HG03442 (cell line): ENCODE data around the gene AKR7A3.
"Not testable (repeated sequence)": the region's sequence is repeated elsewhere in the genome, so short reads cannot be mapped to it uniquely, and the experiment has no call there.

Experiments
- ATAC-seq: cut with Tn5 transposase; IDR thresholded peaks from one replicate; pipeline ENCODE4 v1.9.1; 2021; ENCODE audit warnings: mild to moderate bottlenecking, moderate library complexity; ENCODE audit not compliant: unreplicated experiment

Gene AKR7A3

DNA sequence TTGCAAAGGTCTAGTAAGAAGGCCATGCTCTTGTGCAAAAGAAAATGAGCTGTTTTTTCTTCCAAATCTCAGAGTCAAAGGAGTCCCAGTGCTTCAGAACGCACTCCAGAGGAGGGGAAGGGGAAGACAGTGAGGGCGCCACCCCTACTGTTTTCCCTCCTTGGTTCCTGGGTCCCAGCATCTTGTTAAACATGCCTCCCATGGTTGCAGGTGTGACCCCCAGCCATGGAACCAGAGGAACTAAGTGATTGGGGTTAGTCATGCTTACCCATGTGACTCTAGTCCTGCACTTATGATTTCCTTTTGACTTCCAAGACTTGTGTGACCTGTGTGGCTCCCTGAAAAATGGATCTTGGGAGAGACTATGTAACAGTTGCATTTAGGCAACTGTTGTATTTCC is 6.1 kb upstream of the AKR7A3 start:
- no peak for ATAC-seq

DNA sequence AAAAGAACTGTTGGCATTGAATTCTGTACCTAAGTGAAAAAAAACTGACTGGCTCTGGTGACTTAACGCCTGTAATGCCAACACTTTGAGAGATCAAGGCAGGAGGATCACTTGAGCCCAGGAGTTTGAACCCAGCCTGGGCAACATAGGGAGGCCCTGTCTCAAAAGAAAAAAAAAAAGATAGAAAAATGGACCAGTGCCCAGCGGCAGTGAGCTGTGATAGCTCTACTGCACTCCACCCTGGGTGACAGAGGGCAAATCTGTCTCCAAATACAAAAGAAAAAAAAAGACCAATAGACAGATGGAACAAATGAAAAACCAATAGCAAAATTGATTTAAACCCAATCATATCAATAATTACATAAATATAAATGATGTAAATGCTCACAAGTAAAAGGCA is 674 bp upstream of the AKR7A3 start:
- ATAC-seq = no peak

DNA sequence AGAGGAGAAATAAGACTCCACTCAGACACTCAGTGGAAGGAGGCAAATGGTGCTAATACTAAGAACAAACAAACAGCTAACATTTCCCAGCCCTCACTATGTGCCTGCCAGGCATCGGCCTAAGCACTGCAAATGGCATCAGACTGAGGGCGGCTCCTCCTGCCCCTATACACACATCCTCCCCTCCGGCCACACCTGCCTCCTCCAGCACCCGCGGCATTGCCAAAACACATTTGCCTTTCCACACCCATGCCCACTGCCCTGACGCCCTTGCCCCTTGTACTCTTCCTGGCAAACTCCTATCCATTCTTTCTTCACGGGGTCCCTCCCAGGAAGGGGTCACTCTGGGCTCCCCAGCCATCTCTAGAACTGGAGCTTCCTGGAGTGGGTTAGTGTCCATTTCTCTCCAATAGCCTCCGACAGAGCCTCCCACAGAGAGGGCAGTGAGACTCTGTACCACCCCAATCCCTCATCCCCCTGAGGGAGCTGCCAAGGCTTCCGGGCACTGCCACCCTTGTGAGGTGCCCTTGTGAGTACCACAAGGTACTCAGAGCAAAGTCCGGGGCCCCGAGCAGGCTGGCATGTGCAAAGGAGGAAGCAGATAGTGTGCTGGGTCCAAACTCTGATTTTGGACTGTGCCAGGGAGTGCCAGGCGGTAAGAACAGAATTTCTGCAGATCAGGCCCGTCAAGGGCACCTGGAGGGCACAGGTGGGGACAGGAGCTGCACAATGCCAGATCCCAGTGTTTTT is 959 bp downstream of the AKR7A3 start:
- no peak for ATAC-seq

DNA sequence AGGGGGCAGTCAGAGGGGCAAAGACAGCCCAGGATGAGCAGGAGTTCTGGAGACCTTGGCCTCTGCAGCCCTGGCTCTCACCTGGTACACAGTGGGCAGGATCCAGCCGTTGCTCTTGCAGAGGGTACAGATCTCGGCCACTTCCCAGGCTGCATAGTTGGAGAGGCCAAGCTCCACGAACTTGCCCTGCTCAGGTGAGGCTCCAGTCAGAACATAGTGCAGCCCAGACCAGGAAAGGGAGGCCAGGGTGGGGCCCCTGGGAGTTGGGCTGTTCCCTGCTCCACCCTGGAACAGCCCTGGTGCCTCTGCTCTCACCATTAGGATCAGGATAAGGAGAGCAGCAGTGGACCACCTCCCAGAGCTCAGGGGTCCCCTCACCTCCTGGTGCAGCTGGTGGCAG is 2.8 kb downstream of the AKR7A3 start:
- ATAC-seq = not testable (repeated sequence)

DNA sequence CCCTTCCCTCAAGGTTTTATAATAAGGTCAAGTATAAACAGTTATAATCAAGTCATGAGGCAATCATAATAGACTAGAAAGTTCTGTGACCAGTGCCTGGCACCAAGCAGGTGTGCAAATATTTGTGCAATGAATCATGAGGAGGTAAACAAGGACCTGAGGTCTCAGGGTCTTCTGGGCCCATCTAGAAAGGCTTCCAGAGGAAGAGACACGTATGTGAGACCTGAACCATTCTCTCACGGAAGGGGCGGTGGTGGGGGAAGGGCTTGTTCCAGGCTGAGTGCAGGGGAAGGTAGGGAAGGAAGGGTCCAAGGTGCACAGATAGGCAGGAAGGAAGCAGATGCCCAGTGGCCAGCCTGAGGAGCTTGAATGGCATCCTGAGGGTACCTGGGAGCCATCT is 3.2 kb downstream of the AKR7A3 start:
- not testable (repeated sequence) for ATAC-seq

DNA sequence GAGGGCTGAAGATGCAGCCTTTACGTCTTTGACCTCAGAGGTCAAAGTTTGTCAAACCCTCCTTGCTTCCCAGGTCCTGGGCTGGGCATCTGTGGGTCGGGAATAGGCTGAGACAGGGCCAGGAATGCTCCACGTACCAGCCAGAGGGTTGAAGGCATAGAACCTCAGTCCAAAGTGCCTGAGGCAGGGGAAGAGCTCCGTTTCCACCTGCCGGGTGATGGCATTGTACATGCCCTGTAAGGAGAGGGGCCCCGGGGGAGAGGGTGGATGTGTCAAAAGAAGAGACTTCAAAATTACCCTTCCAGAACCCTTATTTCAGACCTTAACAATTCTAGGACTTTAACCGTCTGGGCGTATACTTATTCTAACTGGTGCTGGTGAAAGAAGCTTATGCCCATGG is 3.7 kb downstream of the AKR7A3 start:
- no peak for ATAC-seq

DNA sequence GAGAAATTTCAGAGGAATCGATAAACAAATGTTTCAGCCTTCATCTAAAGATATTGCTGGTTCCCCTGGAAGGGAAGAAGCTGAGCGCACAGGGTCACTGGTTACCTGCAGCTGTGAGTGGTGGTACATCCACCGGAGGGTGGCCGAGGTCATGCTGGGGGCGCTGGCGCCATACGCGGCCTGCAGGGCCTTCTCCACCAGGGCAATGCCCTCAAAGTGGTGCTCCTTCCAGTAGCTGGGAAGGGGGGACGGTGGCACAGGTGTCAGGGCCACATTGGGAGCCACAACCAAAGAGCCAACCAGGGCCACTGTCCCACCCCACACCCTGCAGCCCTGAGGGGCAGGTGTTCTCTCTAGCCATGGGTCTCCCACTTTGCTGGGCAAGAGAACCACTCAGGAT is 4.7 kb downstream of the AKR7A3 start:
- no peak for ATAC-seq

DNA sequence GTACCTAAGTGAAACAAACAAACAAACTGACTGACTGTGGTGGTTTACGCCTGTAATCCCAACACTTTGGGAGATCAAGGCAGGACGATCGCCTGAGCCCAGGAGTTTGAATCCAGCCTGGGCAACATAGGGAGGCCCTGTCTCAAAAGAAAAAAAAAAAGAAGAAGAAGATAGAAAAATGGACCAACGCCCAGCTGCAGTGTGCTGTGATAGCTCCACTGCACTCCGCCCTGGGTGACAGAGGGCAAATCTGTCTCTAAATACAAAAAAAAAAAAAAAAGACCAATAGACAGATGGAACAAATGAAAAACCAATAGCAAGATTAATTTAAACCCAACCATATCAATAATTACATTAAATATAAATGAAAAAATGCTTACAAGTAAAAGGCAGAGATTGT is 13.9 kb downstream of the AKR7A3 start:
- ATAC-seq = no peak

DNA sequence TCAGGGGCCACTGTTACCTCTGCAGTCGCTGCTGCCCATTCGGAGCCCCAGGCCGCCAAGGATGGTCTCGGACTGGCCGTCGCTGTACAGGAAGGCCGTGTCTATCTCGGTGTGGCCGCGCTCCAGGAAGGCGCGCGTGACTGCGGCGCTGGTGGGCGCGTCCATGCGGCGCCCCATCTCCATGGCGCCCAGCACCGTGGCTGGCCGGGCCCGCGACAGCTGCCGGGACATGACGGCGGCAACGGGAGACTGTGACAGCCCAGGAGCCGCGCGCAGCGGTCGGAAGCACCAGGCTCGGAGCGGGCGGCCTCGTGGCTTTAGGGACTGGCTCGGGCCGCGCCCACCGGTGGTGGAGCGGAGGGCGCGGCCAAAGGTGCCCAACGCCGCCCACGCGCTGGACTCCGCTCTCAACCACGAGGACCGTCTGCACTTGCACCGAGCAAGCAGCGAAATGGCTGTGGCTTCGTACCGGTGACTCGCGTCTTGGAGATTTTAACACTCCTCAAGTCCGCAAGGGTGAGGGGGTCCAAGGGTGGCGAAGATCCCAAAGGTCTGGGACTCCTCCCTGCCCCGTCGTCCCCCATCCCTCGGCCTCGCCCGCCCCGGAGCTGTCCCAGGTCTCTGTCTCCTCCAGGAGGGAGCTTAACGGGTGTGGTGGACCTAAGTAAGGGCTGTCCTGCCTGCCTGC is 14.6 kb downstream of the AKR7A3 start:
- ATAC-seq = not testable (repeated sequence)

DNA sequence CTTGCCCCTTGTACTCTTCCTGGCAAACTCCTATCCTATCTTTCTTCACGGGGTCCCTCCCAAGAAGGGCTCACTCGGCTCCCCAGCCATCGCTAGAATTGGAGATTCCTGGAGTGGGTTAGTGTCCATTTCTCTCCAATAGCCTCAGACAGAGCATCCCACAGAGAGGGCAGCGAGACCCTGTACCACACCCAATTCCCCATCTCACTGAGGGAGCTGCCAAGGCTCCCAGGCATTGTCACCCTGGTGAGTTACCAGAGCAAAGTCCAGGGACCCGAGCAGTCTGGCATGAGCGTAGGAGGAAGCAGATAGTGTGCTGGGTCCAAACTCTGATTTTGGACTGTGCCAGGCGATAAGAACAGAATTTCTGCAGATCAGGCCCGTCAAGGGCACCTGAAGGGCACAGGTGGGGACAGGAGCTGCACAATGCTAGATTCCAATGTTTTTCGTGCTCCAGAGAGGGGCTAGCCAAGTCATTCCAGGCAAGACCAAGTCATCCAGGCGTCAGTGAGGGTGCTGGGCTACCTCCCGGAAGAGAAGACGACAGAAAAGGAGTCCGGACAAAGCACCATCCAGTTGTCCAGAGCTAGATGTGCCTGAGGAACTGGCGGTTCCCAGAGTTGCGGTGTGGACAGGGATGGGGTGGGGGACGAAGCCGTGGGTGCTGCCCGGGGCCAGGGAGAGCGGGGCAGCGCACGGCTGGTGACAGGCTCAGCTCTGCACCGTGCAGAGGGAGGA is 15.3 kb downstream of the AKR7A3 start:
- no peak for ATAC-seq

DNA sequence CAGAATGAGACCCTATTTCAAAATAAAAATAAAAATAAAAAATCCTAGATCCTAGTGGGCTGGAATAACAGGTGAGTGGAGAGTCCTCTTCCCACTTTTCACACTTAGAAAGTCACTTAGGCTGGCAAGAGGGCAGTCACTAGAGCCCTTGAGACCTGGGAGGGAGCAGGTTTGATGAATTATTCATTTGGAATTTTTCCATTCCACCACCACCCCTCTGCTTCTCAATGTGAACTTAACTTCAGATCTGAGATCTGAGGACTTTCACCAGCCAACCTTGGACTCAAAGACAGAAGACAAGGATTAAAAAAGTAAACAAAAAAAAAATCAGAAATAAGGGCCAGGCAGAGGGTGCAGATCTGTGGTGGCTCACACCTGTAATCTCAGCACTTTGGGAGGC is 16.5 kb downstream of the AKR7A3 start:
- no peak for ATAC-seq

DNA sequence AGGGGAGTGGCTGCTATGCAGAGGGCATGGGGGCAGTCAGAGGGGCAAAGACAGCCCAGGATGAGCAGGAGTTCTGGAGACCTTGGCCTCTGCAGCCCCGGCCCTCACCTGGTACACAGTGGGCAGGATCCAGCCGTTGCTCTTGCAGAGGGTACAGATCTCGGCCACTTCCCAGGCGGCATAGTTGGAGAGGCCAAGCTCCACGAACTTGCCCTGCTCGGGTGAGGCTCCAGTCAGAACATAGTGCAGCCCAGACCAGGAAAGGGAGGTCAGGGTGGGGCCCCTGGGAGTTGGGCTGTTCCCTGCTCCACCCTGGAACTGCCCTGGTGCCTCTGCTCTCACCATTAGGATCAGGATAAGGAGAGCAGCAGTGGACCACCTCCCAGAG is 18.2 kb downstream of the AKR7A3 start:
- ATAC-seq = not testable (repeated sequence)

DNA sequence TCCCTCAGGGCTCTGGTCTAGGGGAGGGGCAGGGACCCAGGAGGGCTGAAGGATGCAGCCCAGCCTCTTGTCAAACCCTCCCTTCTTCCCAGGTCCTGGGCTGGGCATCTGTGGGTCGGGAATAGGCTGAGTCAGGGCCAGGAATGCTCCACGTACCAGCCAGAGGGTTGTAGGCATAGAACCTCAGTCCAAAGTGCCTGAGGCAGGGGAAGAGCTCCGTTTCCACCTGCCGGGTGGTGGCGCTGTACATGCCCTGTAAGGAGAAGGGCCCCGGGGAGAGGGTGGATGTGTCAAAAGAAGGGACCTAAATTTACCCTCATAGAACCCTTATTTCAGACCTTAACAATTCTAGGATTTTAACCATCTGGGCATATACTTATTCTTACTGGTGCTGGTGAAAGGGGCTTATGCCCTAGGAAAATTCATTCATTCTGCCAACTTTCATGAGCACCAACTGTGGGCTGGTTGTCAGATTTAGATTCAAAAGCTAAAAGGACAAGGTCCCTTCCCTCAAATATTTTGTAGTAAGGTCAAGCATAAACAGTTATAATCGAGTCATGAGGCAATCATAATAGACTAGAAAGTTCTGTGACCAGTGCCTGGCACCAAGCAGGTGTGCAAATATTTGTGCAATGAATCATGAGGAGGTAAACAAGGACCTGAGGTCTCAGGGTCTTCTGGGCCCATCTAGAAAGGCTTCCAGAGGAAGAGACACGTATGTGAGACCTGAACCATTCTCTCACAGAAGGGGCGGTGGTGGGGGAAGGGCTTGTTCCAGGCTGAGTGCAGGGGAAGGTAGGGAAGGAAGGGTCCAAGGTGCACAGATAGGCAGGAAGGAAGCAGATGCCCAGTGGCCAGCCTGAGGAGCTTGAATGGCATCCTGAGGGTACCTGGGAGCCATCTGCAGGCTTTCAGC is 18.9 kb downstream of the AKR7A3 start:
- ATAC-seq = not testable (repeated sequence)

DNA sequence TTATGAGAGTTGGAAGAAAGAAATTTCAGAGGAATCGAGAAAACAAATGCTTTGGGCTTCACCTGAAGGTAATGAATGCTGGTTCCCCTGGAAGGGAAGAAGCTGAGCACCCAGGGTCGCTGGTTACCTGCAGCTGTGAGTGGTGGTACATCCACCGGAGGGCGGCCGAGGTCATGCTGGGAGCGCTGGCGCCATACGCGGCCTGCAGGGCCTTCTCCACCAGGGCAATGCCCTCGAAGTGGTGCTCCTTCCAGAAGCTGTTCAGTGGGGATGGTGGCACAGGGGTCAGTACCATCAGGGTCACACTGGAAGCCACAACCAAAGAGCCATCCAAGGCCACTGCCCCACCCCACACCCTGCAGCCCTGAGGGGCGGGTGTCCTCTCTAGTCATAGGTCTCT is 20.1 kb downstream of the AKR7A3 start:
- no peak for ATAC-seq

DNA sequence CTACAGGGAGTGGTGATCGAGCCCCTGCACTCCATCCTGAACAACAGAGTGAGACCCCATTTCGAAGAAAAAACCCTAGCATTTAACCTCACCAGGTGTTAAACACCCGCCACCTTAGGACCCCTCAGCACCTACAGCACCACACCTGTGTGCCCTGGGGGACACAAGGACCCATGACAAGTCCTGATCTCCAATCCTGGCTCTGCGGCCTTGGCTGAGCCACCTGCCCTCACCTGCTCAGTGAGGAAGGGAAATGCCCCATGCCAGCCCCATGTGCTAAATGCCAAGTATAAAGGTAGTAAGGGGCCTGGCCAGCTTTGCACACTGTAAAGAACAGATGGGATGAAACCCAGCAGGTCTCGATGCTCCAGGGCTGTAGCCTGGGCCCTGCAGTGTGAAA is 25.8 kb downstream of the AKR7A3 start:
- ATAC-seq = no peak

DNA sequence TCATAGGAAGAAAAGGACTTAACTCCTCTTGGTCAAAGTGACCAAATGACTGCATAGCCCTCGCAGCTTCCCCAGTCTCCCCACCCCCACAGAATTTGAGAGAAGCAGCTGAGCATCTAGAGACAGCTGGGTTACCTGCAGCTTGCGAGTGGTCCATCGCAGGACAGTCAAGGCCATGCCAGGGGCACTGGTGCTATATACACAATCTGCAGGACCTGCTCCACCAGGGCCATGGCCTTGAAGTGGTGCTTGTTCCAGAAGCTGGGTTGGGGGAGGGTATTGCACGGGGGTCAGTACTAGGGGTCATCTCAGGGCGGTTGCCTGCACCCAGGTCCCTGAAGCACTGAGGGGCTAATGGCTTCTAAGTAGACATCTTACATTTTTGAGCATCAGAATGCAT is 26.5 kb downstream of the AKR7A3 start:
- no peak for ATAC-seq

DNA sequence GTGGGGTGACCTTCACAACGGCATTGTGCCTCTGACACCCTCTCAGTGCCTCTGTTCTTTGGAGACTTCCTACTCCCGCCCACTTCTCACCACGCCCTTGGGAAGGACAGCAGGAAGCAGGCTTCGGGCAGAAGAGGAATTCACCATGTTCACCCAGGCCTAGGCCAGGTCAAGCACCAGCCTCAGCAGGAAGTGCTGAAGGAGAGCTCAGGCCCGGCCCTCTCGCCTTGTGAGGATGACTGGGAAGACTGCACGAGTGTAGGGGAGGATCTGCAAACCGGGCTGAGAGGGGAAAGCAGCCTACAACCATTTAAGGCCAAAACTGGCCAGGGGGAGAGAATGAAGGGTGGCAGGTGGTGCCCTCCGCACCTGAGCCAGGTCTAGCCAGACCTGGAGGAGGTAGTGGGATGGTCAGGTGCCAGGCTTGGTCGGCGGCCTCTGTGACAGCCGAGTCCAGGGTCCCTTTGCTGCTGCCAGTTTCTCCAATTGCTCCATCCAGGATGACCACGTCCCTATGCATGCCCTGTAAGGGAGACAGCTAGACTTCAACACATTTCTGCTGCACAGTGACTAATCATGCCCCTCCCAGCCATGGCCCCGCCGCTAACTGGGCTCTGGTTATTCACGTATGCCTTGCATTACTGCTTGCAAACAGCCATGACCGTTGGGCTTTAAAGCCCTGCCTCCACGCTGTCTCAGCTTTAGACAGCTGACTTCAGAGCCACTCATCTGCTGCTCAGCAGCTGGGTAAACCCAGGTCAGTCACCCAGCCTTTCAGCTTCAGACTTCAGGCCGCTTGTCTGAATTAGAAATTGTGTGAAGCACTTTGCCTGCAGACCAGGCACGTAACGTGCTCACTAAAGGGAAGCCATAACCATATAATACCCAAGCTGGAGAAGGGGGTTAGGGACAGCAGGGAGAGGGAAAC is 28.1 kb downstream of the AKR7A3 start:
- no peak for ATAC-seq

DNA sequence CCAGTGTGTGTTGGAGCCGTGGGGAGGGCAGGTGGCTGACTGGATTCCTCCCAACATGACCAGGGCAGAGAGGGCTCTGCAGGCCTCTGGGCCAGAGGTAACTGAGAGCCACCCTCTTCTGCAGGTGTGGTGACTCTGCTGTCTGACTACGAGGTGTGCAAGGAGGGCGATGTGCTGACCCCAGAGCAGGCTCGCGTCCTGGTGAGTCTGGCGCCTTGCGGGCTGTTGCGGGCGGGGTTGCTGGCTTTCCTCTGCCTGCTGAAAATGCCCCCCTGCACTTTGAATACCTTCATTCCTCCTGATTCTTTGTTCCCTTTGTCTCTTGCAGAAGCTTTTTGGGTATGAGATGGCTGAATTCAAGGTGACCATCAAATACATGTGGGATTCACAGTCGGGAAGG is 30.2 kb downstream of the AKR7A3 start:
- ATAC-seq = no peak

DNA sequence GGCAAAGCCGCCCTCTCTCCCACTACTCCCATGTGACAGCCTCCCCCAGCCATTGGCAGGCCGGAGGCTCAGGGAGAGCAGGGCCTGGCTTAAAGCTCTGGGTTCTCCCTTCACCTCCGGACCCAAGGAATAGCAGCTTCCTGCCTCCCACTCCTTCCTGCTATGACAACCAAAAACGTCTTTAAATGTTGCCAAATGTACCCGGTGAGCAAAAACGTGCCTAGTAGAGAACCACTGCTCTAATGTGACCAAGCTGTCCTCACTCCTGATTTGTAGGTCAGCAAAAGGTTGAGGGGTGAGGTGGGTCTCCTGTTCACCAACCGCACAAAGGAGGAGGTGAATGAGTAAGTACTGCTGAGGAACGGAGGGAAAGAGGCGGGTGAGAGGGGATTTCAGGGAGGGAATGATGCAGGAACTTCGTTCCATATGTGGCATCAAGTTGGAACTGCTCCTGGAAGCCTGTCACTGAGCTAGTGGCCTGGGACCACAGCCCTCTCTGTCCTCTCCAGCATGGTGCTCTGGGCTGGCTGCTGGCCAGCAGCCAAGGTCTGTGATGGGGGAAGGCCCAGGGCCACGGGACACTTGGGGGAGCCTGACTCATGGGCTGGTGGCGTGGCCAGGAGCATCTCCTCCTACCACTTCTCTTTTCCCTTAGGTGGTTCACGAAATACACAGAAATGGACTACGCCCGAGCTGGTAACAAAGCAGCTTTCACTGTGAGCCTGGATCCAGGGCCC is 31.2 kb downstream of the AKR7A3 start:
- no peak for ATAC-seq
